Large intestine (tissue), 12 donors: ENCODE results near the gene CCR4. TPM values are rescaled to one million over a fixed set of nuclear protein-coding genes. Genes with fewer than 3 reads are reported as not detected.
"Not testable (repeated sequence)": the region's sequence is repeated elsewhere in the genome, so short reads cannot be mapped to it uniquely, and the experiment has no call there.

ENCODE experiments used
- DNase-seq, 2 donors: peaks; one replicate each; pipeline versions ENCODE4 v3.0.0 to v3.0.0-alpha.2; 2013
- H3K27ac ChIP-seq: one replicate; pipeline ENCODE4 v1.5.1; 2013; ENCODE audit warnings: low read length
- H3K27me3 ChIP-seq: 2 replicates; pipeline ENCODE4 v1.6.1; 2013; ENCODE audit warnings: low read length; ENCODE audit not compliant: control insufficient read depth, insufficient read depth
- H3K36me3 ChIP-seq: 2 replicates; pipeline ENCODE4 v1.6.1; 2013; ENCODE audit warnings: low read length; ENCODE audit not compliant: control insufficient read depth, insufficient read depth
- H3K4me1 ChIP-seq: one replicate; pipeline ENCODE4 v1.6.1; 2013; ENCODE audit warnings: low read length; ENCODE audit not compliant: control insufficient read depth, insufficient read depth
- H3K4me3 ChIP-seq: one replicate; pipeline ENCODE4 v1.5.1; 2013; ENCODE audit warnings: low read length
- H3K9me3 ChIP-seq: one replicate; pipeline ENCODE4 v1.6.1; 2013; ENCODE audit warnings: mild to moderate bottlenecking, low read depth, low read length, moderate library complexity; ENCODE audit not compliant: control insufficient read depth
- WGBS: methylation state at CpG from one replicate; pipeline ENCODE4 v1.1.5; 2013; ENCODE audit warnings: low lambda C conversion rate; ENCODE audit not compliant: insufficient coverage; 5-methylcytosine and 5-hydroxymethylcytosine counted together
- long read RNA-seq, 11 donors: transcript quantifications; one replicate each; lab custom pipeline, GENCODE V29; 2026
- polyA plus RNA-seq: library from polyadenylated mRNA; unstranded; fragments of 120-200 nt; gene quantifications from one replicate; pipeline ENCODE4 v1.2.1, GENCODE V29; 2013

The CCR4 gene
- 0.37 TPM for polyA plus RNA-seq
- long read RNA-seq, donor 1 = 0 reads
- long read RNA-seq, donor 2 = 0 reads
- long read RNA-seq, donor 3 = 0 reads
- long read RNA-seq, donor 4 = 0 reads
- long read RNA-seq, donor 5 = 0 reads
- long read RNA-seq, donor 6 = 0 reads
- long read RNA-seq, donor 7 = 0 reads
- long read RNA-seq, donor 8 = 0 reads
- long read RNA-seq, donor 9 = 0 reads
- long read RNA-seq, donor 10 = 0 reads
- long read RNA-seq, donor 11, partial matches to known transcripts = 0 of 1 reads
- long read RNA-seq, donor 11, other reads (novel, unspliced or antisense) = 0 of 1 reads

DNA sequence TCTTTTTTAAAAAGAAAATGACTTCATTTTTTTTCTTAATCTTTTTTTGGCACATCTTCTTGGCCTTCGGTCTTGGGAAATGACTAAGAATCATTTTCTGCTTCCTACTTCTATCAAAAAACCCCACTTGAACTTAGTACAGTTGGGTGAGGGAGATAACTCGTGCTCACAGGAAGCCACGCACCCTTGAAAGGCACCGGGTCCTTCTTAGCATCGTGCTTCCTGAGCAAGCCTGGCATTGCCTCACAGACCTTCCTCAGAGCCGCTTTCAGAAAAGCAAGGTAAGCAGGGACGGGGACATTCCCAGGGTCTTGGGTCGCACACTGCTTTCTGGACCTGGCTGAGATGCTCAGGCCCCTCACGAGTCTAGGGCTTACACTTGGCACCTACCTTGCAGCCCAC lies at the start of gene CCR4:
TSS of gene CCR4 (plus strand) at position 235 of the 402 bp plus-strand sequence. CDS start 1,779 bp downstream, outside the sequence.
- H3K9me3 ChIP-seq = no peaks in the 10 kb centered on the region
- DNase-seq = no peak
- 83% methylated on average over 1 of the region's 9 CpGs for WGBS
- no peaks in the 10 kb centered on the region for H3K27me3 ChIP-seq
- no peak within 1 kb of the TSS for H3K4me3 ChIP-seq
- no peaks in the 10 kb centered on the region for H3K36me3 ChIP-seq
- no peak within 1 kb of the TSS for H3K27ac ChIP-seq
- no peaks in the 10 kb centered on the region for H3K4me1 ChIP-seq

DNA sequence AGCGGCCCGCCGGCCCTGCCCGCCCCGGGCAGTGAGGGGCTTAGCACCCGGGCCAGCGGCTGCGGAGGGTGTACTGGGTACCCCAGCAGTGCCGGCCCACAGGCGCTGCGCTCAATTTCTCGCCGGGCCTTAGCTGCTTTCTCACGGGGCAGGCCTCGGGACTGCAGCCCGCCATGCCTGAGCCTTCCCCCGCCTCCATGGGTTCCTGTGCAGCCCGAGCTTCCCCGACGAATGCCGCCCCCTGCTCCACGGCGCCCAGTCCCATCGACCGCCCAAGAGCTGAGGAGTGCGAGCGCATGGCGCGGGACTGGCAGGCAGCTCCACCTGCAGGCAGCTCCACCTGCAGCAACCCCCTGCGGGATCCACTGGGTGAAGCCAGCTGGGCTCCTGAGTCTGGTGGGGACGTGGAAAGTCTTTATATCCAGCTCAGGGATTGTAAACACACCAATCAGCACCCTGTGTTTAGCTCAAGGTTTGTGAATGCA lies 48.5 kb upstream of the CCR4 start:
- no CpG with 5 or more reads among the region's 31 CpGs for WGBS
- peak; percentile 21 to 32 for DNase-seq

DNA sequence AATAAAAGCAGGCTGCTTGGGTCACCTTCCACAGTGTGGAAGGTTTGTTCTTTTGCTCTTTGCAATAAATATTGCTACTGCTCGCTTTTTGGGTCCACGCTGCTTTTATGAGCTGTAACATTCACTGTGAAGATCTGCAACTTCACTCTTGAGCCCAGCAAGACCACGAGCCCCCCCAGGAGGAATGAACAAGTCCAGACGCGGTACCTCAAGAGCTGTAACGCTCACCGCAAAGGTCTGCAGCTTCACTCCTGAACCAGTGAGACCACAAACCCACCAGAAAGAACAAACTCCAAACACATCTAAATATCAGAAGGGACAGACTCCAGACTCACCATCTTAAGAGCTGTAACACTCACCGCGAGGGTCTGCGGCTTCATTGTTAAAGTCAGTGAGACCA lies 47.5 kb upstream of the CCR4 start:
- Histone ChIP-seq H3K36me3 (no peaks in the 10 kb centered on the region), H3K27me3 (no peaks in the 10 kb centered on the region), H3K27ac (no peak overlapping the region), H3K9me3 (no peaks in the 10 kb centered on the region), H3K4me3 (no peak overlapping the region), H3K4me1 (no peaks in the 10 kb centered on the region)
- no peak for DNase-seq
- 100% methylated on average over 2 of the region's 10 CpGs for WGBS

More for the DNA sequence above, 48.5 kb upstream of the CCR4 start:
- not testable (repeated sequence) for H3K27ac ChIP-seq, H3K9me3 ChIP-seq, H3K4me1 ChIP-seq, H3K36me3 ChIP-seq, H3K27me3 ChIP-seq
- H3K4me3 ChIP-seq = peak overlapping the region; percentile 29

DNA sequence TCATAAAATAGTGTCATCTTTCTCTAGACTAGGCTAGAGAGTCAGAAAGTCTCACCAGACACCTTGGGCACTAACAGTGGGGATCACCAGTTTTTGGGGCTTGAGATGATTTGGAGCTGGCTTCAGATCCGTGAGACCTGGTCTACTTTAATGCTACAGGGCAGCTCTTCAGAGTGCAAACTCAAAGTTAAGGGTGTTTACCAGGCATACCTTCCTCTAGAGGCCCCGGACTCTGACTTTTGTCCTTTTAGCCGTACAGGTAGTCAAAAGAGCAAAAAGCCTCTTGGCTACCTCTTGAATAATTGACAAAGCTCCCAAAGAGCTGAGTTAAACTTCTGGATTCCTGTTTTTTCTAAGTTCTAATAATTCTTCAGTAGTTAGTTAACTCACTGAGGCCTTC lies 41.4 kb upstream of the CCR4 start:
- no peaks in the 10 kb centered on the region for H3K9me3 ChIP-seq
- H3K27me3 ChIP-seq = no peaks in the 10 kb centered on the region
- no CpG with 5 or more reads among the region's 3 CpGs for WGBS
- no peak overlapping the region for H3K4me3 ChIP-seq
- H3K4me1 ChIP-seq = peaks cover 3% of the 10 kb centered on the region
- H3K27ac ChIP-seq = no peak overlapping the region
- peak in 1 of 2 donors; percentile 27 for DNase-seq
- H3K36me3 ChIP-seq = no peaks in the 10 kb centered on the region

- peaks cover 3% of the 10 kb centered on the region for H3K4me1 ChIP-seq
- H3K9me3 ChIP-seq = peaks cover 1% of the 10 kb centered on the region
- no peak overlapping the region for H3K27ac ChIP-seq
- no peak overlapping the region for H3K4me3 ChIP-seq
- DNase-seq = no peak
- no peaks in the 10 kb centered on the region for H3K27me3 ChIP-seq
- no CpG with 5 or more reads among the region's 2 CpGs for WGBS
- H3K36me3 ChIP-seq = no peaks in the 10 kb centered on the region
Observed at GRCh38 chr3:32910954-32911353, 40.5 kb upstream of the CCR4 start.

DNA sequence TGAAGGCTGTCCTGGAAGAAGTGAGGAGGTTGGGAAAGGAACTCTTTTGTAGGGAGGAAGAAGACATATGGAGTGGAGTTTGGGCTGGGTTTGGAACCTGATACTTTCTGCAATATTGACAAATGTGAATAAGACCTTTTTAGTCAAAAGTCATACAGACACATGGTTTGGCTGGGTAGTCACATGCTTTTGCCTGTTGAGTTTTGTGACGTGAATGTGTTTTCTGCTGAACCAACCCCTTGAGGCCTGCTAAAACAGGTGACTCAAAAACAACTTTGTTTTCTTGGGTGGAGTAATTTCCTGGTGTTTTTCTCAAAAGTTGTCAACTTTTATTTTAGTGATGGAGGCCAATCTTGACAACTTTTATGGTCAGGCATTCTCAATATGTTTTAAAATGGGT lies 39.4 kb upstream of the CCR4 start:
- no peaks in the 10 kb centered on the region for H3K36me3 ChIP-seq
- H3K27ac ChIP-seq = no peak overlapping the region
- no peak overlapping the region for H3K4me3 ChIP-seq
- peaks cover 3% of the 10 kb centered on the region for H3K4me1 ChIP-seq
- WGBS = no CpG with 5 or more reads among the region's 1 CpG
- H3K9me3 ChIP-seq = peaks cover 9% of the 10 kb centered on the region
- no peaks in the 10 kb centered on the region for H3K27me3 ChIP-seq
- DNase-seq = no peak

DNA sequence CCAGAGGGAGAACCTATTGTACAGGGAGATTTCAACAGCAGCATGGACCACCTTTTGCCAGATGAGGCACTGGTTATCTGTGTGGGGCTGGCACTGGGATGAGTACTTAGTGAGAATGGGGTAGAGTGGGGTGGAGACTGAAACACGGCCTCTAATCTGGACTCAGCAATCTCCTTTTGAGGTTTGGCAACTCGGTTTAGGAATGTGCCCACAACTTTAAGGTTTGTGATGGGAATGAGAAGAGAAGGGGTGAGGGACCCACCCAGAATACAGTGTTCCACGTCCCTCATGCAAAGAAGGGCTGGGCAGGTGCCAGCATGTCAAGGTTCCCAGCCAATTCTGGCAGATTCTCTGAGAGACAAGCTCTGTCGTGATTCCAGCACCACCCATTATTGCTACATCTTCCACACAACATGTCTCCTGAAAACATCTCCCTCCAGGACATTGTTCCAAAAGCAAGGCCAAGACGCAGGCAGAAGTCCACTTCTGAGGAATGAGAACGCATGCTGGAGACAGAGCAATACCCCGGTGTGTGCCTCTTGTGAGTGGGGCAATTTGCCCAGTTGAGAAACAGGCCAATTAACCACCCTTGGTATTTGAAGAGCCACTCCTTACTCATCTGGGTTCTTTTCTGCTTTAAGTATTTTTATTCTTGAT lies 37.5 kb upstream of the CCR4 start:
- Histone ChIP-seq H3K27me3 (no peaks in the 10 kb centered on the region), H3K4me3 (no peak overlapping the region), H3K27ac (peak overlapping the region; percentile 17), H3K36me3 (no peaks in the 10 kb centered on the region), H3K4me1 (peaks cover 3% of the 10 kb centered on the region), H3K9me3 (peaks cover 11% of the 10 kb centered on the region)
- DNase-seq = peak; percentile 32 to 48
- no CpG with 5 or more reads among the region's 7 CpGs for WGBS

DNA sequence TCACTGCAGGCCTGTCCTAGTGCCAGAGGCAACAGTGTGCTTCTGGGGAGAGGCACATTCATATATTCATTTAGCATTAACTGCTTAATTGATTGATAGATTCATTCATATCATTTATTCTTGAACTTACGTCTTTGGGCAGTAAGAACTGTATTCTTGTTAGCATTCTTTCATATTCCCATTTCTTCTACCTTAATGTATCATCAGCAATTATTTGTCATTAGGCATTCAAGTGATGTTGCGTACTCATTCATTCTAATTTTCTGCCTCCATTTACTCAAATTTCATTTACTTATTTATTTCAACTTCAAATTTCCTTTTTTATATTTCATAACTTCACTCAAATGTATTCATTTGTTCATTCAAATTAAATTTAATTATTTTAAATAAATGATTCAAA lies 31.5 kb upstream of the CCR4 start:
- no peak overlapping the region for H3K4me3 ChIP-seq
- no peak overlapping the region for H3K27ac ChIP-seq
- H3K4me1 ChIP-seq = no peaks in the 10 kb centered on the region
- H3K9me3 ChIP-seq = peaks cover 11% of the 10 kb centered on the region
- WGBS = 100% methylated on average over 1 of the region's 2 CpGs
- no peaks in the 10 kb centered on the region for H3K36me3 ChIP-seq
- no peaks in the 10 kb centered on the region for H3K27me3 ChIP-seq
- no peak for DNase-seq

DNA sequence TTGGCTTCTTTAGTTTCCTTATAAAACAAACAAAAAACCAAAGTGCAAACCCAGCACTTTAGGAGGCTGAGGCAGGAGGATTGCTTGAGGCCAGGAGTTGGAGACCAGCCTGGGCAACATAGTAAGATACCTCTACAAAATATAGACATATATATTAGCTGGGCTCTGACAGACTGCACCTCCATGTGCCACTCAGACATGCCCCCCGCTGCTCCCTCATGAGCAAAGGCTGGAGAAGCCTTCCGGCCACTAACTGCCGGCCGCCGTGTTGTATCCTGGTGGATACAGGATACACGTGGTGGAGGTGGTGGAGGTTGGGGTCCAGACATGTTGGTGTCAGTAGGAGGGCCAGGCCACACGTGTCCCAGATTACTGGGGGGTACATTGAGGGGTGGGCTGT lies 29.4 kb upstream of the CCR4 start:
- Histone ChIP-seq H3K36me3 (no peaks in the 10 kb centered on the region), H3K27me3 (no peaks in the 10 kb centered on the region), H3K9me3 (peaks cover 2% of the 10 kb centered on the region), H3K4me1 (no peaks in the 10 kb centered on the region), H3K27ac (no peak overlapping the region), H3K4me3 (no peak overlapping the region)
- DNase-seq = no peak
- WGBS = no CpG with 5 or more reads among the region's 7 CpGs

GRCh38 chr3:32930161-32930560 lies 21.3 kb upstream of the CCR4 start:
- Histone ChIP-seq H3K27ac (no peak overlapping the region), H3K27me3 (no peaks in the 10 kb centered on the region), H3K36me3 (no peaks in the 10 kb centered on the region), H3K4me3 (no peak overlapping the region), H3K9me3 (no peaks in the 10 kb centered on the region), H3K4me1 (no peaks in the 10 kb centered on the region)
- WGBS = no CpG with 5 or more reads among the region's 3 CpGs
- no peak for DNase-seq
